ENCODE data around the gene ZNF646.

The ZNF646 gene

DNA sequence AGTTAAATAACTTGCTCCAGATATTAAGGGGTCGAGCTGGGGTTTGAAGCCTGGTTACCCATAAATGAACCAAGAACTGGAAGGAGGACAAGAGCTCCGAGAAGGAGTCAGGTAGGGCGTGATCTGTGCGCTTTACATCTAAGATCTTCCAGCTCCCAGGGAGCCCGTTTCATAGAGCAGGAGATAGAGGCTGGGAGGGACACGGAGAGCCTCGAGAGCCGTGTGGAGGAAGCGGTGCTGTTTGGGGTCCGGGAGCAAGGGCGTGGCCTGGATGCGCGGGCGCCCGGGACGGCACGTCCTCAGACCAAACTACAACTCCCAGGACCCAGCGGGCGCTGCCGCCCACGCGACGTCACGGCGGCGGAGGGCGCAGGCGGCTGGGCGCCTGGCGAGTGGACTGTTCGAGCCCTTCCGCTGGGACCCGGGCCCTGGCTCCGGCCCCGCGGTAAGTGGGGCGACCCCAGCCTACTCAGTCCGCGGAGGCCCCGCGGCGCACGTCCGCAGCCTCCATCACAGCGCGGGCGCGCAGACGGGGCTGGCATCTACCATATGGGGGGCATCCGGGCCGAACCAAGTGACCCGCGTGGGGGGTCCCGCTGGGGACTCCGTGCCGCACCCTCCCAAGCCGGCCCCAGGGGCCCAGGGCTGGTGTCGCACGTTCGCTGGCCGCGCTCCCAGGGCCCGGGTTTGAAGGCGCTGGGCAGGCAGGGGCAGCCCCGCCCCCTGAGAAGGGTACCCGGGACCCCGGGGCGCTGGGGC, 34.0 kb downstream of the ZNF646 start, which contains the start of gene BCKDK:
TSS of gene BCKDK (plus strand) at position 352 of the 759 bp plus-strand sequence. CDS start 838 bp downstream, outside the sequence.
- Histone ChIP-seq H3K79me2 (ENCODE audit: insufficient read depth, low read length) (peaks cover 29% of the 10 kb centered on the region), H3K4me1 (ENCODE audit: insufficient read depth, low read length, poor library complexity, severe bottlenecking) (peaks cover 14% of the 10 kb centered on the region), H3K4me2 (ENCODE audit: low read depth, low read length, poor library complexity, severe bottlenecking) (peak within 1 kb of the TSS; percentile 90), H3F3A (ENCODE audit: low read depth) (0 out of 2 replicates have a peak, but pooled peaks cover 6% of the 10 kb centered on the region), H3K4me3 (ENCODE audit: low read length, poor library complexity, severe bottlenecking) (peak within 1 kb of the TSS; percentile 79), H2AFZ (ENCODE audit: low read length) (peak within 1 kb of the TSS; percentile 91), H3K27me3 (ENCODE audit: insufficient read depth, low read length, poor library complexity, severe bottlenecking) (no peaks in the 10 kb centered on the region), H3K9me2 (replicated peaks; ENCODE audit: low read depth, low read length) (no peaks in the 10 kb centered on the region), H4K20me1 (ENCODE audit: insufficient read depth, low read length, poor library complexity, severe bottlenecking) (peaks cover 5% of the 10 kb centered on the region), H3K9me3 (ENCODE audit: insufficient read depth, low read depth, low read length) (no peaks in the 10 kb centered on the region), H3K9ac (ENCODE audit: low read depth, low read length, poor library complexity, severe bottlenecking) (peak within 1 kb of the TSS; percentile 95), H3K36me3 (ENCODE audit: insufficient read depth, low read length) (peaks cover 12% of the 10 kb centered on the region; the same call in 1 of the 2 replicates)
- TF ChIP-seq, protein P1, sequence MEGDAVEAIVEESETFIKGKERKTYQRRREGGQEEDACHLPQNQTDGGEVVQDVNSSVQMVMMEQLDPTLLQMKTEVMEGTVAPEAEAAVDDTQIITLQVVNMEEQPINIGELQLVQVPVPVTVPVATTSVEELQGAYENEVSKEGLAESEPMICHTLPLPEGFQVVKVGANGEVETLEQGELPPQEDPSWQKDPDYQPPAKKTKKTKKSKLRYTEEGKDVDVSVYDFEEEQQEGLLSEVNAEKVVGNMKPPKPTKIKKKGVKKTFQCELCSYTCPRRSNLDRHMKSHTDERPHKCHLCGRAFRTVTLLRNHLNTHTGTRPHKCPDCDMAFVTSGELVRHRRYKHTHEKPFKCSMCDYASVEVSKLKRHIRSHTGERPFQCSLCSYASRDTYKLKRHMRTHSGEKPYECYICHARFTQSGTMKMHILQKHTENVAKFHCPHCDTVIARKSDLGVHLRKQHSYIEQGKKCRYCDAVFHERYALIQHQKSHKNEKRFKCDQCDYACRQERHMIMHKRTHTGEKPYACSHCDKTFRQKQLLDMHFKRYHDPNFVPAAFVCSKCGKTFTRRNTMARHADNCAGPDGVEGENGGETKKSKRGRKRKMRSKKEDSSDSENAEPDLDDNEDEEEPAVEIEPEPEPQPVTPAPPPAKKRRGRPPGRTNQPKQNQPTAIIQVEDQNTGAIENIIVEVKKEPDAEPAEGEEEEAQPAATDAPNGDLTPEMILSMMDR (conservative IDR thresholded peaks at IDR 0.05; ENCODE audit: low read length) = no peak
- no peak for TF ChIP-seq EZH2phosphoT487 (IDR thresholded peaks at IDR 0.05; ENCODE audit: borderline replicate concordance)

DNA sequence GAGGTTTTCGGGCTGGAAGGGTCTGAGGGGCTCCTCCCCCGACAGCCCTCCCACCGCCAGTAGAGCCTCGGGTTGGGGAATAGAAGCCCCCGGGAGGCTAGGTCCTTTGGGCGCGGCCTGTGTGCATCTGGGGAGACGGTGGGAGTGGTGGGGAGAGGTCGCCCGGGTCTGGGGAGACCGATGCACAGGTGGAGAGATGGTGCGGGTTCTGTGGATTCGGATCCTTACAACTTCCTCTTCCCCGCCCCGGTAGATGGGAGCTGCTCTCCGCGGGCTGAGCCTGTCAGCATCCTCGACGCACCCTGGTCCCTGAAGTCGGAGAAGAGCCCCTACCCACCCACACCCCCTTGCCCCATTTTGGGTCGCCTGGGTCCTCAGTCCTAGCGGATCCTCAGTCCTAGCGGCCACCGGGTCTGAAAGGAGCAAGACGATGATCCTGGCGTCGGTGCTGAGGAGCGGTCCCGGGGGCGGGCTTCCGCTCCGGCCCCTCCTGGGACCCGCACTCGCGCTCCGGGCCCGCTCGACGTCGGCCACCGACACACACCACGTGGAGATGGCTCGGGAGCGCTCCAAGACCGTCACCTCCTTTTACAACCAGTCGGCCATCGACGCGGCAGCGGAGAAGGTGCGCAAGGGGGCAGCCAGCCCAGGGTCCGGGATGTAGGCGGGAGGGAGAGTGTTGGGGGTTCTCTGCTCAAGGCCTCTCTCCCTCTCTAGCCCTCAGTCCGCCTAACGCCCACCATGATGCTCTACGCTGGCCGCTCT, 34.8 kb downstream of the ZNF646 start:
- no peak for TF ChIP-seq EZH2phosphoT487 (IDR thresholded peaks at IDR 0.05; ENCODE audit: borderline replicate concordance)
- TF ChIP-seq, protein P1 (conservative IDR thresholded peaks at IDR 0.05; ENCODE audit: low read length) = no peak
- peaks cover 10% of the 10 kb centered on the region; the same call in 1 of the 2 replicates for H3F3A ChIP-seq (ENCODE audit: low read depth)
- peaks cover 29% of the 10 kb centered on the region for H3K79me2 ChIP-seq (ENCODE audit: insufficient read depth, low read length)
- H4K20me1 ChIP-seq (ENCODE audit: insufficient read depth, low read length, poor library complexity, severe bottlenecking) = peaks cover 5% of the 10 kb centered on the region
- H2AFZ ChIP-seq (ENCODE audit: low read length) = peak overlapping the region; percentile 91; the same call in 1 of the 2 replicates
- H3K9me3 ChIP-seq (ENCODE audit: insufficient read depth, low read depth, low read length) = no peaks in the 10 kb centered on the region
- no peaks in the 10 kb centered on the region for H3K9me2 ChIP-seq (replicated peaks; ENCODE audit: low read depth, low read length)
- H3K4me2 ChIP-seq (ENCODE audit: low read depth, low read length, poor library complexity, severe bottlenecking) = peak overlapping the region; percentile 90
- H3K36me3 ChIP-seq (ENCODE audit: insufficient read depth, low read length) = peaks cover 12% of the 10 kb centered on the region; the same call in 1 of the 2 replicates
- no peaks in the 10 kb centered on the region for H3K27me3 ChIP-seq (ENCODE audit: insufficient read depth, low read length, poor library complexity, severe bottlenecking)
- H3K4me3 ChIP-seq (ENCODE audit: low read length, poor library complexity, severe bottlenecking) = peak overlapping the region; percentile 79
- H3K9ac ChIP-seq (ENCODE audit: low read depth, low read length, poor library complexity, severe bottlenecking) = peak overlapping the region; percentile 95
- H3K4me1 ChIP-seq (ENCODE audit: insufficient read depth, low read length, poor library complexity, severe bottlenecking) = peaks cover 14% of the 10 kb centered on the region

DNA sequence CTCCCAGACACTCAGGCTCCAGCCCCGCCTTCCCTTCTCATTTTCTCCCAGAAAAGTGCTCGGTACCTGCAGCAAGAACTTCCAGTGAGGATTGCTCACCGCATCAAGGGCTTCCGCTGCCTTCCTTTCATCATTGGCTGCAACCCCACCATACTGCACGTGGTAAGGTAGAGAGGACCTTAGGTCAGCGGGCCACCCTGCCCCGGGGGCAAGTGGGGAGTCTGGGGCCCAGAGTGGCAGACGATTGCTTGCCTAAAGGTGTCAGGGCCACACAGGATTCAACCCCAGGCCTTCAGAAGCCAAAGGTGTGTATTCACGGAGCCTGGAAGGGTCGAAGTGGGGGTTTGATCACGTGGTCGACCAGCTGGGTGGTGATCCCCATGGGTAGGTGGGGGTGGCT, 35.4 kb downstream of the ZNF646 start:
- Histone ChIP-seq H3K9me2 (replicated peaks; ENCODE audit: low read depth, low read length) (no peaks in the 10 kb centered on the region), H2AFZ (ENCODE audit: low read length) (no peak overlapping the region), H3K27me3 (ENCODE audit: insufficient read depth, low read length, poor library complexity, severe bottlenecking) (no peaks in the 10 kb centered on the region), H3K4me3 (ENCODE audit: low read length, poor library complexity, severe bottlenecking) (peak overlapping the region; percentile 79), H3K79me2 (ENCODE audit: insufficient read depth, low read length) (peaks cover 29% of the 10 kb centered on the region), H4K20me1 (ENCODE audit: insufficient read depth, low read length, poor library complexity, severe bottlenecking) (peaks cover 5% of the 10 kb centered on the region), H3K4me1 (ENCODE audit: insufficient read depth, low read length, poor library complexity, severe bottlenecking) (peaks cover 14% of the 10 kb centered on the region), H3F3A (ENCODE audit: low read depth) (peaks cover 10% of the 10 kb centered on the region; the same call in 1 of the 2 replicates), H3K36me3 (ENCODE audit: insufficient read depth, low read length) (peaks cover 12% of the 10 kb centered on the region; the same call in 1 of the 2 replicates), H3K9me3 (ENCODE audit: insufficient read depth, low read depth, low read length) (no peaks in the 10 kb centered on the region), H3K4me2 (ENCODE audit: low read depth, low read length, poor library complexity, severe bottlenecking) (peak overlapping the region; percentile 90), H3K9ac (ENCODE audit: low read depth, low read length, poor library complexity, severe bottlenecking) (peak overlapping the region; percentile 95)
- TF ChIP-seq, protein P1 (conservative IDR thresholded peaks at IDR 0.05; ENCODE audit: low read length) = no peak
- TF ChIP-seq EZH2phosphoT487 (IDR thresholded peaks at IDR 0.05; ENCODE audit: borderline replicate concordance) = no peak
